T-helper 2 cell treated with Interferon-gamma antibody and Interleukin-4, amounts not matched to agents 100 ng/mL and 5 ng/mL, for 36 hours (primary cell): ENCODE measurements around the gene PPP3CA. TPM values are rescaled to one million over a fixed set of nuclear protein-coding genes. Genes with fewer than 3 reads are reported as not detected.

Experiments
- intact Hi-C: fragments of 100-400 bp; cut with micrococcal nuclease; formaldehyde crosslinking; loops from one replicate; pipeline ENCODE4 v1.15.1; 2023
- total RNA-seq: library from RNA; stranded (reverse); gene quantifications from 2 replicates; pipeline ENCODE4 v1.2.3, GENCODE V29; 2022

The PPP3CA gene
- total RNA-seq, 1 donor from 2014 or later: 19.9 TPM

GRCh38 chr4:100981447-100982204 lies 365.7 kb downstream of the PPP3CA start:
- intact Hi-C loops: no loop called here

DNA sequence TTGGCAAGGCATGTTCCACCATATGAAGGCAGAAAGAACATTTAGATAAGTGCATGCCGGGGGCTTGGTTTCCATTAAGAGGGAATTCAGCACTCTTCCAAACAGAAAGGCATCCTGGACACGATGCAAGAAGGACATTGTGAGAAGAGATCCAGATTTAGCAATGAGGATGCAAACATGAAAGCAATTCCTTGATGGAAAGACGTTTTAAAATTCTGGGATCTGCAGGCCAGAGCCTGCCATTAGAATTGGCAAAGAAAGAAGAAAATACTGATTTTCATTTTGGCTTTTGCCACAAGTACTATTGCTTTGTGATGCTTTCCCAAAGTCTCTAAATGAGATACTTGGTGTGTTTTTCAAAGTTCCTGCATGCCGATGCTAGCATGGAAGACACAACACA lies 367.6 kb downstream of the PPP3CA start:
- intact Hi-C loops: no loop called here

GRCh38 chr4:100977746-100978397 lies 369.5 kb downstream of the PPP3CA start:
- intact Hi-C loops: no loop called here

- intact Hi-C loops: no loop called here
Measured at GRCh38 chr4:100977274-100977673, 370.1 kb downstream of the PPP3CA start.
